H1 (cell line): ENCODE results near the gene IRF8. TPM values are rescaled to one million over a fixed set of nuclear protein-coding genes. Genes with fewer than 3 reads are reported as not detected.

Experiments
- CTCF ChIA-PET: fragments of 300-600 bp; sonication (Branson Sonifier 250); formaldehyde crosslinking; loops from one replicate; lab custom pipeline; 2021; ENCODE audit not compliant: partially characterized antibody; lab: Charles Lee
- POLR2A ChIA-PET: fragments of 300-600 bp; sonication (Branson Sonifier 250); formaldehyde crosslinking; loops from one replicate; lab custom pipeline; 2021; ENCODE audit warnings: inconsistent platforms; ENCODE audit not compliant: partially characterized antibody; lab: Charles Lee
- DNase-seq, 2 experiments: peaks; one replicate each; pipeline versions ENCODE4 v3.0.0 to v3.0.0-alpha.2; 2010 to 2022; ENCODE audit warnings: low spot score in 2 of 2, low read depth in 1 of 2, mixed read lengths in 1 of 2
- FAIRE-seq: peaks from 2 replicates; lab custom pipeline; 2011; peaks lifted over from hg19 to GRCh38; lab: Jason Lieb, UNC
- H2AFZ ChIP-seq: 2 replicates; pipeline ENCODE4 v1.8.1; 2012; ENCODE audit warnings: low read length, inconsistent platforms
- H2AK5ac ChIP-seq: 2 replicates; pipeline ENCODE4 v1.6.1; 2013; ENCODE audit warnings: low read depth, low read length
- H2BK120ac ChIP-seq: replicated peaks from 2 replicates; pipeline ENCODE3; 2013; ENCODE audit warnings: low read depth, low read length, inconsistent platforms
- H2BK12ac ChIP-seq: 2 replicates; pipeline ENCODE4 v1.6.1; 2013; ENCODE audit warnings: low read depth, low read length
- H2BK15ac ChIP-seq: 2 replicates; pipeline ENCODE4 v1.6.1; 2013; ENCODE audit warnings: low read length
- H2BK20ac ChIP-seq: 2 replicates; pipeline ENCODE4 v1.6.1; 2013; ENCODE audit warnings: low read length
- H2BK5ac ChIP-seq: 2 replicates; pipeline ENCODE4 v1.6.1; 2013; ENCODE audit warnings: low read depth, low read length
- H3K14ac ChIP-seq: 2 replicates; pipeline ENCODE4 v1.6.1; 2013; ENCODE audit warnings: inconsistent platforms; ENCODE audit not compliant: insufficient read length
- H3K18ac ChIP-seq: 2 replicates; pipeline ENCODE4 v1.6.1; 2013; ENCODE audit warnings: low read length; ENCODE audit errors: extremely low read depth
- H3K23ac ChIP-seq: 2 replicates; pipeline ENCODE4 v1.6.1; 2013; ENCODE audit warnings: inconsistent platforms; ENCODE audit not compliant: insufficient read length
- H3K23me2 ChIP-seq: 2 replicates; pipeline ENCODE4 v1.6.1; 2013; ENCODE audit warnings: low read depth, low read length
- H3K27ac ChIP-seq: 2 replicates; pipeline ENCODE4 v1.6.1; 2011; ENCODE audit warnings: low read depth, low read length, inconsistent platforms
- H3K27me3 ChIP-seq, 4 experiments: replicated peaks in 1 of 4; 1 replicate in 1 of 4; 2 replicates in 3 of 4; pipeline versions ENCODE4 v1.6.1 to v1.8.1; 2011 to 2013; ENCODE audit warnings: low read length in 3 of 4, mild to moderate bottlenecking in 3 of 4, inconsistent platforms in 2 of 4, mixed read lengths in 2 of 4, moderate library complexity in 1 of 4; ENCODE audit not compliant: control insufficient read depth in 3 of 4, insufficient read depth in 3 of 4; ENCODE audit errors: extremely low read depth in 1 of 4
- H3K36me3 ChIP-seq, 4 experiments: 2 replicates each; pipeline versions ENCODE4 v1.6.1 to v1.8.1; 2011 to 2013; ENCODE audit warnings: mild to moderate bottlenecking in 4 of 4, low read length in 3 of 4, moderate library complexity in 2 of 4, control low read depth in 1 of 4, inconsistent platforms in 1 of 4; ENCODE audit not compliant: insufficient read depth in 4 of 4, control insufficient read depth in 2 of 4
- H3K4ac ChIP-seq: replicated peaks from 2 replicates; pipeline ENCODE3; 2013; ENCODE audit warnings: low read length, low read depth, mixed read lengths, inconsistent platforms; ENCODE audit not compliant: insufficient read length
- H3K4me1 ChIP-seq, 4 experiments: replicated peaks in 1 of 4; 1 replicate in 1 of 4; 2 replicates in 3 of 4; pipeline versions ENCODE4 v1.6.1 to v1.8.1; 2011 to 2013; ENCODE audit warnings: low read length in 3 of 4, inconsistent platforms in 2 of 4, mixed read lengths in 1 of 4; ENCODE audit not compliant: insufficient read depth in 4 of 4, control insufficient read depth in 3 of 4
- H3K4me2 ChIP-seq, 2 experiments: 2 replicates each; pipeline versions ENCODE4 v1.6.1 to v1.8.1; 2011 to 2013; ENCODE audit warnings: low read depth in 2 of 2, low read length in 2 of 2, control low read depth in 1 of 2, inconsistent platforms in 1 of 2, mild to moderate bottlenecking in 1 of 2; ENCODE audit not compliant: insufficient read depth in 1 of 2
- H3K4me3 ChIP-seq, 4 experiments: fragments of 200-600, 300-600 bp in 1 of 4; sonication (generic), shearing (Covaris generic), sonication (Bioruptor Twin) in 1 of 4; 2 replicates each; pipeline versions ENCODE4 v1.5.1 to v1.8.1; 2011 to 2016; ENCODE audit warnings: low read length in 4 of 4, low read depth in 3 of 4, control low read depth in 2 of 4, inconsistent platforms in 2 of 4, mild to moderate bottlenecking in 2 of 4, mixed read lengths in 1 of 4, moderate library complexity in 1 of 4; ENCODE audit not compliant: insufficient read depth in 2 of 4; ENCODE audit errors: extremely low read depth in 1 of 4
- H3K56ac ChIP-seq: replicated peaks from 2 replicates; pipeline ENCODE3; 2013; ENCODE audit warnings: low read depth, mild to moderate bottlenecking, mixed read lengths, low read length, inconsistent platforms; ENCODE audit not compliant: insufficient read length
- H3K79me1 ChIP-seq: 2 replicates; pipeline ENCODE4 v1.6.1; 2013; ENCODE audit warnings: low read depth, low read length, control low read depth
- H3K79me2 ChIP-seq, 2 experiments: 2 replicates each; pipeline versions ENCODE4 v1.6.1 to v1.8.1; 2012 to 2013; ENCODE audit warnings: low read length in 2 of 2, mild to moderate bottlenecking in 2 of 2, inconsistent platforms in 1 of 2; ENCODE audit not compliant: insufficient read depth in 2 of 2, control insufficient read depth in 1 of 2
- H3K9ac ChIP-seq, 4 experiments: replicated peaks in 1 of 4; 1 replicate in 1 of 4; 2 replicates in 3 of 4; pipeline versions ENCODE4 v1.6.1 to v1.8.1; 2011 to 2013; ENCODE audit warnings: low read depth in 3 of 4, low read length in 3 of 4, control low read depth in 2 of 4, mild to moderate bottlenecking in 2 of 4, moderate library complexity in 2 of 4, inconsistent platforms in 1 of 4; ENCODE audit errors: extremely low read depth in 1 of 4
- H3K9me3 ChIP-seq, 2 experiments: 2 replicates each; pipeline versions ENCODE4 v1.6.1 to v1.8.1; 2012 to 2013; ENCODE audit warnings: mild to moderate bottlenecking in 2 of 2, moderate library complexity in 2 of 2, control low read depth in 1 of 2, inconsistent platforms in 1 of 2, low read depth in 1 of 2, low read length in 1 of 2, mixed read lengths in 1 of 2; ENCODE audit not compliant: insufficient read depth in 2 of 2
- H4K20me1 ChIP-seq, 2 experiments: replicated peaks in 1 of 2; 2 replicates each; pipeline versions ENCODE3 to v1.8.1; 2011 to 2013; ENCODE audit warnings: inconsistent platforms in 2 of 2, low read length in 2 of 2, mild to moderate bottlenecking in 1 of 2; ENCODE audit not compliant: insufficient read depth in 2 of 2, control insufficient read depth in 1 of 2
- H4K5ac ChIP-seq: 2 replicates; pipeline ENCODE4 v1.6.1; 2013; ENCODE audit warnings: low read length, low read depth, mixed read lengths, inconsistent platforms; ENCODE audit not compliant: insufficient read length
- H4K8ac ChIP-seq: 2 replicates; pipeline ENCODE4 v1.8.0; 2013; ENCODE audit warnings: mild to moderate bottlenecking, moderate library complexity, low read length, inconsistent platforms; ENCODE audit not compliant: insufficient read depth; ENCODE audit errors: extremely low read depth
- H4K91ac ChIP-seq: replicated peaks from 2 replicates; pipeline ENCODE3; 2013; ENCODE audit warnings: low read length, mixed read lengths, inconsistent platforms; ENCODE audit not compliant: insufficient read length
- ASH2L ChIP-seq: fragments of 200-600, 300-600 bp; sonication (generic); IDR thresholded peaks from one replicate; pipeline ENCODE4 v1.7.1; 2017; ENCODE audit warnings: low read length
- ATF3 ChIP-seq: IDR thresholded peaks from 2 replicates; pipeline ENCODE4 v1.6.1; 2011; ENCODE audit warnings: low read depth, mild to moderate bottlenecking, low read length; ENCODE audit not compliant: insufficient read depth
- CREB1 ChIP-seq: IDR thresholded peaks from 2 replicates; pipeline ENCODE4 v1.6.1; 2012; ENCODE audit warnings: inconsistent platforms
- E2F6 ChIP-seq: IDR thresholded peaks from 2 replicates; pipeline ENCODE4 v1.6.1; 2012; ENCODE audit warnings: inconsistent platforms
- JUND ChIP-seq: IDR thresholded peaks from 2 replicates; pipeline ENCODE4 v1.6.1; 2011; ENCODE audit warnings: mild to moderate bottlenecking, improper control_type of control experiment, low read length
- KDM1A ChIP-seq: fragments of 200-600, 300-600 bp; sonication (generic); IDR thresholded peaks from 2 replicates; pipeline ENCODE4 v1.7.1; 2016; ENCODE audit warnings: mild to moderate bottlenecking, low read length, borderline replicate concordance
- MAX ChIP-seq: IDR thresholded peaks from 2 replicates; pipeline ENCODE4 v1.6.1; 2012; ENCODE audit warnings: inconsistent platforms
- NANOG ChIP-seq: IDR thresholded peaks from 2 replicates; pipeline ENCODE4 v1.6.1; 2011; ENCODE audit warnings: low read length, low read depth, mild to moderate bottlenecking, inconsistent platforms; ENCODE audit not compliant: insufficient read depth, poor library complexity, severe bottlenecking
- NRF1 ChIP-seq: IDR thresholded peaks from 2 replicates; pipeline ENCODE4 v1.6.1; 2011; ENCODE audit warnings: mild to moderate bottlenecking, low read depth, low read length, improper control_type of control experiment
- POU5F1 ChIP-seq: IDR thresholded peaks from 2 replicates; pipeline ENCODE4 v1.6.1; 2011; ENCODE audit warnings: low read depth, mild to moderate bottlenecking, low read length, moderate library complexity
- RNF2 ChIP-seq: fragments of 200-900, 300-1000 bp; sonication (generic); IDR thresholded peaks from 2 replicates; pipeline ENCODE4 v1.7.1; 2016; ENCODE audit warnings: borderline replicate concordance, low read depth, mild to moderate bottlenecking, antibody characterized with exemption, low read length; ENCODE audit not compliant: poor library complexity, severe bottlenecking; ENCODE audit errors: missing control alignments
- RXRA ChIP-seq: IDR thresholded peaks from 2 replicates; pipeline ENCODE4 v1.6.1; 2011; ENCODE audit warnings: low read depth, mild to moderate bottlenecking, low read length, moderate library complexity; ENCODE audit not compliant: insufficient read depth
- SP1 ChIP-seq: IDR thresholded peaks from 2 replicates; pipeline ENCODE4 v1.6.1; 2011; ENCODE audit warnings: low read depth, low read length
- WGBS, 2 experiments: shearing (Covaris generic) in 1 of 2; methylation state at CpG; one replicate each; pipeline versions ENCODE4 v1.1.6 to v1.1.7; 2013 to 2015; ENCODE audit warnings: low lambda C conversion rate in 2 of 2, mixed read lengths in 2 of 2, inconsistent platforms in 1 of 2, low coverage in 1 of 2, missing lambda C conversion rate in 1 of 2; ENCODE audit not compliant: insufficient replicate concordance in 2 of 2, insufficient coverage in 1 of 2, insufficient read length in 1 of 2; ENCODE audit errors: extremely low coverage in 1 of 2, missing lambda C conversion rate in 1 of 2; 5-methylcytosine and 5-hydroxymethylcytosine counted together
- polyA plus RNA-seq, 7 experiments: library from polyadenylated mRNA; depleted of rRNA in 3 of 7; stranded (reverse) in 5 of 7; unstranded in 2 of 7; fragments of >200 nt in 5 of 7; fragments of 200-250 nt in 2 of 7; gene quantifications; 1 replicate in 5 of 7; 2 replicates in 1 of 7; 4 replicates in 1 of 7; pipeline versions ENCODE4 v1.2.1 to v1.2.3, GENCODE V29; 2011 to 2013; ENCODE audit warnings: missing spikeins in 2 of 7, mixed read lengths in 2 of 7
- total RNA-seq: library from RNA; stranded (reverse); fragmentation: NEBNext Ultra II Directional; extraction: Animal tissue kit (Norgen Biotek cat#: 25700); gene quantifications from 2 replicates; pipeline ENCODE4 v1.2.1, GENCODE V29; 2021

The IRF8 gene
- total and polyA plus RNA-seq, 2 of the 8 experiments (the other 6 are each of a cell fraction or from before 2014, with no cell fraction given) = 0.35 to 2.0 TPM

DNA sequence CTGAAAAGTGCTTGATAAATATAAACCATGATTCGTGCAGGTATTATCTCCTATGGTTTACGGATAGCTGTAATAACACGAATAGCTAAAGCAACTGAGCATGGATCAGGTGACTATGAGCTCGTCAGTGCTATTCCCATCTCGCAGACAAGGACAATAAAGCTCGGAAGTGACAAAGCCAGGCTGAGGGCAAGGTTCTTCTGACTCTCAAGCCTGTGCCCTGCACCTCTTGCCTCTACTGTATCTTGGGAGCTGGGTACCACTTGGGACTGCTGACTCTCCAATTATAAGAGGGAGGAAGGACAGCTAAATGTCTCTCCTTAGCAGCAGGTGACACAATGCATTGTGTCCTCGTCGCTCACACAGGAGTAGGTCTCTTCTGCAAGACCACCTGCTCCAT lies 49.6 kb upstream of the IRF8 start:
- H2AK5ac ChIP-seq = no peak overlapping the region
- DNase-seq (no peak), FAIRE-seq (no peak)
- no peaks in the 10 kb centered on the region for H3K79me1 ChIP-seq
- H3K18ac ChIP-seq = no peak overlapping the region
- H2BK120ac ChIP-seq = no peak overlapping the region
- H3K27me3 ChIP-seq = no peaks in the 10 kb centered on the region; a peak in 1 of 7 replicates
- H4K8ac ChIP-seq = no peak overlapping the region
- H3K36me3 ChIP-seq = no peaks in the 10 kb centered on the region
- ChIA-PET POLR2A (no interaction called here), CTCF (interaction anchor here (0.8 to 3.6 kb wide), 8 partner anchors 10 to 138 kb away, joined by 3 to 26 read pairs (median 4); no protein-coding TSS in a partner anchor)
- no peak overlapping the region for H3K56ac ChIP-seq
- H2AFZ ChIP-seq = no peak overlapping the region
- no peak overlapping the region for H3K27ac ChIP-seq
- no peak overlapping the region for H3K4me3 ChIP-seq
- H3K4me2 ChIP-seq = no peak overlapping the region
- H2BK15ac ChIP-seq = no peak overlapping the region
- no peak overlapping the region for H3K14ac ChIP-seq
- no peaks in the 10 kb centered on the region for H3K4me1 ChIP-seq
- H3K23me2 ChIP-seq = no peaks in the 10 kb centered on the region
- 86% methylated on average over 8 of the region's 8 CpGs; no CpG with 5 or more reads in 1 of the 2 experiments for WGBS, 2 experiments
- no peaks in the 10 kb centered on the region for H3K79me2 ChIP-seq
- no peak overlapping the region for H4K5ac ChIP-seq
- no peak overlapping the region for H3K4ac ChIP-seq
- H4K20me1 ChIP-seq = no peaks in the 10 kb centered on the region
- no peak overlapping the region for H2BK20ac ChIP-seq
- no peak overlapping the region; a peak in 1 of 7 replicates for H3K9ac ChIP-seq
- no peaks in the 10 kb centered on the region for H3K9me3 ChIP-seq
- H2BK12ac ChIP-seq = no peak overlapping the region
- H4K91ac ChIP-seq = no peak overlapping the region
- H3K23ac ChIP-seq = no peak overlapping the region
- H2BK5ac ChIP-seq = no peak overlapping the region
- TF ChIP-seq ATF3 (no peak), KDM1A (no peak), RXRA (no peak), MAX (no peak), POU5F1 (no peak), CREB1 (no peak), NANOG (no peak), JUND (no peak), SP1 (no peak), E2F6 (no peak), RNF2 (no peak), ASH2L (no peak), NRF1 (no peak)
